Testis (tissue), 2 donors: ENCODE results near the gene KLHL40.

Experiments
- POLR2A ChIP-seq: fragments of 450-650 bp; IDR thresholded peaks from one replicate; pipeline ENCODE4 v1.6.1; 2017; ENCODE audit warnings: antibody characterized with exemption, mild to moderate bottlenecking, moderate library complexity
- TF ChIP-seq, protein P1 (sequence below), 3 experiments: fragments of 450-650 bp in 2 of 3; fragments of 200-600 bp in 1 of 3; sonication (generic) in 1 of 3; IDR thresholded peaks; one replicate each; pipeline ENCODE4 v1.5.1; 2016 to 2019; ENCODE audit warnings: antibody characterized with exemption in 3 of 3, mild to moderate bottlenecking in 2 of 3, moderate library complexity in 1 of 3

- TF ChIP-seq, protein P1, sequence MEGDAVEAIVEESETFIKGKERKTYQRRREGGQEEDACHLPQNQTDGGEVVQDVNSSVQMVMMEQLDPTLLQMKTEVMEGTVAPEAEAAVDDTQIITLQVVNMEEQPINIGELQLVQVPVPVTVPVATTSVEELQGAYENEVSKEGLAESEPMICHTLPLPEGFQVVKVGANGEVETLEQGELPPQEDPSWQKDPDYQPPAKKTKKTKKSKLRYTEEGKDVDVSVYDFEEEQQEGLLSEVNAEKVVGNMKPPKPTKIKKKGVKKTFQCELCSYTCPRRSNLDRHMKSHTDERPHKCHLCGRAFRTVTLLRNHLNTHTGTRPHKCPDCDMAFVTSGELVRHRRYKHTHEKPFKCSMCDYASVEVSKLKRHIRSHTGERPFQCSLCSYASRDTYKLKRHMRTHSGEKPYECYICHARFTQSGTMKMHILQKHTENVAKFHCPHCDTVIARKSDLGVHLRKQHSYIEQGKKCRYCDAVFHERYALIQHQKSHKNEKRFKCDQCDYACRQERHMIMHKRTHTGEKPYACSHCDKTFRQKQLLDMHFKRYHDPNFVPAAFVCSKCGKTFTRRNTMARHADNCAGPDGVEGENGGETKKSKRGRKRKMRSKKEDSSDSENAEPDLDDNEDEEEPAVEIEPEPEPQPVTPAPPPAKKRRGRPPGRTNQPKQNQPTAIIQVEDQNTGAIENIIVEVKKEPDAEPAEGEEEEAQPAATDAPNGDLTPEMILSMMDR (IDR thresholded peaks at IDR 0.05): no peak
- no peak for TF ChIP-seq POLR2A
These were observed 20.1 kb upstream of the KLHL40 start for GRCh38 chr3:42665050-42665878.
